Neural progenitor cell (in vitro differentiated cells): ENCODE data around the gene ACTBL2. TPM values are rescaled to one million over a fixed set of nuclear protein-coding genes. Genes with fewer than 3 reads are reported as not detected.

ENCODE experiments used
- DNase-seq: peaks from one replicate; pipeline ENCODE4 v3.0.0-alpha.2; 2016; ENCODE audit warnings: low spot score
- H2AFZ ChIP-seq: fragments of 200-600 bp; sonication (generic); replicated peaks from 2 replicates; pipeline ENCODE4 v1.6.1; 2016; ENCODE audit warnings: antibody characterized with exemption
- H3F3A ChIP-seq: fragments of 200-600 bp; sonication (generic); 2 replicates; pipeline ENCODE4 v1.6.1; 2016; ENCODE audit warnings: antibody characterized with exemption, low read depth
- H3K27ac ChIP-seq: fragments of 200-600 bp; sonication (generic); 2 replicates; pipeline ENCODE4 v1.5.1; 2016; ENCODE audit warnings: mild to moderate bottlenecking
- H3K27me3 ChIP-seq: fragments of 200-600 bp; sonication (generic); 2 replicates; pipeline ENCODE4 v1.6.1; 2016; ENCODE audit warnings: mild to moderate bottlenecking, moderate library complexity
- H3K36me3 ChIP-seq: fragments of 200-600 bp; sonication (generic); 2 replicates; pipeline ENCODE4 v1.5.1; 2016
- H3K4me1 ChIP-seq: fragments of 200-600 bp; sonication (generic); 2 replicates; pipeline ENCODE4 v1.6.1; 2016; ENCODE audit warnings: mixed run types
- H3K4me2 ChIP-seq: fragments of 200-600 bp; sonication (generic); 2 replicates; pipeline ENCODE4 v1.6.1; 2016
- H3K4me3 ChIP-seq: fragments of 200-600 bp; sonication (generic); 2 replicates; pipeline ENCODE4 v1.5.1; 2016
- H3K79me2 ChIP-seq: fragments of 200-600 bp; sonication (generic); 2 replicates; pipeline ENCODE4 v1.6.1; 2016; ENCODE audit warnings: low read depth
- H3K9ac ChIP-seq: fragments of 200-600 bp; sonication (generic); 2 replicates; pipeline ENCODE4 v1.6.1; 2016
- H3K9me3 ChIP-seq: fragments of 200-600 bp; sonication (generic); 2 replicates; pipeline ENCODE4 v1.5.1; 2016; ENCODE audit warnings: low read depth
- H4K20me1 ChIP-seq: fragments of 200-600 bp; sonication (generic); 2 replicates; pipeline ENCODE4 v1.6.1; 2016; ENCODE audit warnings: low read depth
- H3K27ac Mint-ChIP-seq: 3 replicates; pipeline ENCODE4 v1.8.0; 2021; ENCODE audit warnings: mixed read lengths
- H3K27me3 Mint-ChIP-seq: 2 replicates; pipeline ENCODE4 v1.8.0; 2022; ENCODE audit warnings: low read depth, mild to moderate bottlenecking, inconsistent platforms, moderate library complexity, mixed read lengths; ENCODE audit not compliant: insufficient read depth
- H3K36me3 Mint-ChIP-seq: 3 replicates; pipeline ENCODE4 v1.8.0; 2021; ENCODE audit warnings: mixed read lengths
- H3K4me1 Mint-ChIP-seq: 3 replicates; pipeline ENCODE4 v1.8.0; 2021; ENCODE audit warnings: mixed read lengths
- H3K4me3 Mint-ChIP-seq: 3 replicates; pipeline ENCODE4 v1.8.0; 2021; ENCODE audit warnings: mild to moderate bottlenecking, moderate library complexity, mixed read lengths
- H3K9me3 Mint-ChIP-seq: 3 replicates; pipeline ENCODE4 v1.8.0; 2020; ENCODE audit warnings: mixed read lengths
- EZH2 ChIP-seq: fragments of 200-600 bp; sonication (generic); IDR thresholded peaks from 2 replicates; pipeline ENCODE4 v1.6.1; 2017; ENCODE audit warnings: antibody characterized with exemption, mild to moderate bottlenecking, moderate library complexity
- EZH2phosphoT487 ChIP-seq: fragments of 200-600 bp; sonication (generic); IDR thresholded peaks from 2 replicates; pipeline ENCODE4 v1.6.1; 2017; ENCODE audit warnings: antibody characterized with exemption
- total RNA-seq: library from RNA; depleted of rRNA; stranded (reverse); fragments of >200 nt; gene quantifications from 2 replicates; pipeline ENCODE4 v1.2.3, GENCODE V29; 2015; ENCODE audit warnings: low replicate concordance
- TF ChIP-seq, protein P1 (sequence below): fragments of 200-600 bp; sonication (generic); IDR thresholded peaks from 2 replicates; pipeline ENCODE4 v1.5.1; 2017; ENCODE audit warnings: antibody characterized with exemption, mild to moderate bottlenecking

Gene ACTBL2
- total RNA-seq, 1 donor from 2014 or later = not detected

- TF ChIP-seq, protein P1, sequence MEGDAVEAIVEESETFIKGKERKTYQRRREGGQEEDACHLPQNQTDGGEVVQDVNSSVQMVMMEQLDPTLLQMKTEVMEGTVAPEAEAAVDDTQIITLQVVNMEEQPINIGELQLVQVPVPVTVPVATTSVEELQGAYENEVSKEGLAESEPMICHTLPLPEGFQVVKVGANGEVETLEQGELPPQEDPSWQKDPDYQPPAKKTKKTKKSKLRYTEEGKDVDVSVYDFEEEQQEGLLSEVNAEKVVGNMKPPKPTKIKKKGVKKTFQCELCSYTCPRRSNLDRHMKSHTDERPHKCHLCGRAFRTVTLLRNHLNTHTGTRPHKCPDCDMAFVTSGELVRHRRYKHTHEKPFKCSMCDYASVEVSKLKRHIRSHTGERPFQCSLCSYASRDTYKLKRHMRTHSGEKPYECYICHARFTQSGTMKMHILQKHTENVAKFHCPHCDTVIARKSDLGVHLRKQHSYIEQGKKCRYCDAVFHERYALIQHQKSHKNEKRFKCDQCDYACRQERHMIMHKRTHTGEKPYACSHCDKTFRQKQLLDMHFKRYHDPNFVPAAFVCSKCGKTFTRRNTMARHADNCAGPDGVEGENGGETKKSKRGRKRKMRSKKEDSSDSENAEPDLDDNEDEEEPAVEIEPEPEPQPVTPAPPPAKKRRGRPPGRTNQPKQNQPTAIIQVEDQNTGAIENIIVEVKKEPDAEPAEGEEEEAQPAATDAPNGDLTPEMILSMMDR = no peak
- no peak for TF ChIP-seq EZH2phosphoT487
- no peak for TF ChIP-seq EZH2
- Histone ChIP-seq H3K4me3 (no peak overlapping the region), H3K4me1 (peaks cover 12% of the 10 kb centered on the region), H3K27me3 (no peaks in the 10 kb centered on the region), H2AFZ (no peak overlapping the region), H3K9ac (no peak overlapping the region), H3K9me3 (no peaks in the 10 kb centered on the region), H3K4me2 (no peak overlapping the region), H4K20me1 (no peaks in the 10 kb centered on the region), H3F3A (peaks cover 3% of the 10 kb centered on the region), H3K79me2 (no peaks in the 10 kb centered on the region), H3K36me3 (no peaks in the 10 kb centered on the region), H3K27ac (no peak overlapping the region)
- Mint-ChIP-seq H3K4me3 (no peak overlapping the region), H3K27me3 (peaks cover 7% of the 10 kb centered on the region), H3K36me3 (no peaks in the 10 kb centered on the region), H3K4me1 (no peaks in the 10 kb centered on the region), H3K9me3 (no peaks in the 10 kb centered on the region), H3K27ac (no peak overlapping the region)
- DNase-seq = no peak
Measured at GRCh38 chr5:57494104-57495098, 11.8 kb upstream of the ACTBL2 start.

- no peak overlapping the region for H3K27ac ChIP-seq
Measured at GRCh38 chr5:57493034-57493433, 10.4 kb upstream of the ACTBL2 start.

GRCh38 chr5:57492632-57493031, 10.0 kb upstream of the ACTBL2 start:
- H3K4me2 ChIP-seq = no peak overlapping the region
- Mint-ChIP-seq H3K27ac (no peak overlapping the region), H3K36me3 (no peaks in the 10 kb centered on the region), H3K27me3 (peaks cover 7% of the 10 kb centered on the region), H3K9me3 (no peaks in the 10 kb centered on the region), H3K4me3 (no peak overlapping the region), H3K4me1 (no peaks in the 10 kb centered on the region)
- no peak overlapping the region for H3K9ac ChIP-seq
- H2AFZ ChIP-seq = no peak overlapping the region
- H3K9me3 ChIP-seq = no peaks in the 10 kb centered on the region
- no peak overlapping the region for H3K27ac ChIP-seq
- no peak overlapping the region for H3K4me3 ChIP-seq
- TF ChIP-seq EZH2phosphoT487 = no peak
- TF ChIP-seq EZH2 = no peak
- no peaks in the 10 kb centered on the region for H3K27me3 ChIP-seq
- no peaks in the 10 kb centered on the region for H4K20me1 ChIP-seq
- no peaks in the 10 kb centered on the region for H3K79me2 ChIP-seq
- no peak for DNase-seq
- peaks cover 3% of the 10 kb centered on the region for H3F3A ChIP-seq
- no peaks in the 10 kb centered on the region for H3K36me3 ChIP-seq
- peaks cover 12% of the 10 kb centered on the region for H3K4me1 ChIP-seq

More at GRCh38 chr5:57493034-57493433, 10.4 kb upstream of the ACTBL2 start:
- no peaks in the 10 kb centered on the region for H3K27me3 ChIP-seq
- H4K20me1 ChIP-seq = no peaks in the 10 kb centered on the region
- no peaks in the 10 kb centered on the region for H3K79me2 ChIP-seq
- H3K4me3 Mint-ChIP-seq = no peak overlapping the region
- peaks cover 7% of the 10 kb centered on the region for H3K27me3 Mint-ChIP-seq
- H3F3A ChIP-seq = peaks cover 3% of the 10 kb centered on the region
- H3K36me3 ChIP-seq = no peaks in the 10 kb centered on the region
- TF ChIP-seq, protein P1 = no peak
- no peak for TF ChIP-seq EZH2phosphoT487
- TF ChIP-seq EZH2 = no peak
- H3K4me2 ChIP-seq = no peak overlapping the region
- H3K9ac ChIP-seq = no peak overlapping the region
- peaks cover 12% of the 10 kb centered on the region for H3K4me1 ChIP-seq
- no peaks in the 10 kb centered on the region for H3K4me1 Mint-ChIP-seq
- H2AFZ ChIP-seq = no peak overlapping the region
- no peak for DNase-seq
- no peaks in the 10 kb centered on the region for H3K9me3 ChIP-seq
- H3K9me3 Mint-ChIP-seq = no peaks in the 10 kb centered on the region
- H3K4me3 ChIP-seq = no peak overlapping the region
- peak overlapping the region; percentile 77 for H3K27ac Mint-ChIP-seq
- no peaks in the 10 kb centered on the region for H3K36me3 Mint-ChIP-seq
